Measurements from ENCODE around the gene FTO.
"Not testable (repeated sequence)": the region's sequence is repeated elsewhere in the genome, so short reads cannot be mapped to it uniquely, and the experiment has no call there.

The FTO gene

GRCh38 chr16:54178478-54178976, 474.6 kb downstream of the FTO start:
- Histone ChIP-seq H3K36me3 (ENCODE audit: insufficient read depth, low read length) (no peaks in the 10 kb centered on the region), H3K4me1 (ENCODE audit: insufficient read depth, low read length) (peaks cover 14% of the 10 kb centered on the region), H3K9ac (ENCODE audit: low read depth, low read length) (no peak overlapping the region), H3K9me3 (ENCODE audit: control insufficient read depth, insufficient read depth, low read length) (no peaks in the 10 kb centered on the region)

GRCh38 chr16:54180421-54181359, 476.7 kb downstream of the FTO start:
- H3K9me3 ChIP-seq (ENCODE audit: control insufficient read depth, insufficient read depth, low read length) = no peaks in the 10 kb centered on the region
- H3K36me3 ChIP-seq (ENCODE audit: insufficient read depth, low read length) = no peaks in the 10 kb centered on the region
- peaks cover 4% of the 10 kb centered on the region for H3K4me1 ChIP-seq (ENCODE audit: insufficient read depth, low read length)
- no peak overlapping the region for H3K9ac ChIP-seq (ENCODE audit: low read depth, low read length)

- H3K4me1 ChIP-seq (ENCODE audit: insufficient read depth, low read length); H3K9me3 ChIP-seq (ENCODE audit: control insufficient read depth, insufficient read depth, low read length); H3K36me3 ChIP-seq (ENCODE audit: insufficient read depth, low read length); H3K9ac ChIP-seq (ENCODE audit: low read depth, low read length): not testable (repeated sequence)
These were observed 477.9 kb downstream of the FTO start for GRCh38 chr16:54181683-54182329.

GRCh38 chr16:54185045-54185444, 481.1 kb downstream of the FTO start:
- H3K9me3 ChIP-seq (ENCODE audit: control insufficient read depth, insufficient read depth, low read length) = no peaks in the 10 kb centered on the region
- no peak overlapping the region for H3K9ac ChIP-seq (ENCODE audit: low read depth, low read length)
- no peaks in the 10 kb centered on the region for H3K36me3 ChIP-seq (ENCODE audit: insufficient read depth, low read length)
- no peaks in the 10 kb centered on the region for H3K4me1 ChIP-seq (ENCODE audit: insufficient read depth, low read length)

- Histone ChIP-seq H3K9me3 (ENCODE audit: control insufficient read depth, insufficient read depth, low read length) (peaks cover 3% of the 10 kb centered on the region; the same call in 1 of the 2 replicates), H3K36me3 (ENCODE audit: insufficient read depth, low read length) (no peaks in the 10 kb centered on the region), H3K9ac (ENCODE audit: low read depth, low read length) (no peak overlapping the region), H3K4me1 (ENCODE audit: insufficient read depth, low read length) (no peaks in the 10 kb centered on the region)
These were observed 487.2 kb downstream of the FTO start for GRCh38 chr16:54191163-54191562.

- Histone ChIP-seq H3K4me1 (ENCODE audit: insufficient read depth, low read length) (no peaks in the 10 kb centered on the region), H3K9ac (ENCODE audit: low read depth, low read length) (no peak overlapping the region), H3K9me3 (ENCODE audit: control insufficient read depth, insufficient read depth, low read length) (peaks cover 3% of the 10 kb centered on the region; the same call in 1 of the 2 replicates), H3K36me3 (ENCODE audit: insufficient read depth, low read length) (no peaks in the 10 kb centered on the region)
These were observed 487.6 kb downstream of the FTO start for GRCh38 chr16:54191592-54191991.

- Histone ChIP-seq H3K36me3 (ENCODE audit: insufficient read depth, low read length) (no peaks in the 10 kb centered on the region), H3K4me1 (ENCODE audit: insufficient read depth, low read length) (no peaks in the 10 kb centered on the region), H3K9me3 (ENCODE audit: control insufficient read depth, insufficient read depth, low read length) (peaks cover 3% of the 10 kb centered on the region; the same call in 1 of the 2 replicates), H3K9ac (ENCODE audit: low read depth, low read length) (peak overlapping the region; percentile 48; the same call in 1 of the 2 replicates)
These were observed 489.2 kb downstream of the FTO start for GRCh38 chr16:54193013-54193664.

- Histone ChIP-seq H3K9ac (ENCODE audit: low read depth, low read length) (peak overlapping the region; percentile 48; the same call in 1 of the 2 replicates), H3K36me3 (ENCODE audit: insufficient read depth, low read length) (no peaks in the 10 kb centered on the region), H3K9me3 (ENCODE audit: control insufficient read depth, insufficient read depth, low read length) (peaks cover 3% of the 10 kb centered on the region; the same call in 1 of the 2 replicates), H3K4me1 (ENCODE audit: insufficient read depth, low read length) (no peaks in the 10 kb centered on the region)
These were observed 489.8 kb downstream of the FTO start for GRCh38 chr16:54193665-54194333.

- peak overlapping the region; percentile 48; the same call in 1 of the 2 replicates for H3K9ac ChIP-seq (ENCODE audit: low read depth, low read length)
- peaks cover 3% of the 10 kb centered on the region; the same call in 1 of the 2 replicates for H3K9me3 ChIP-seq (ENCODE audit: control insufficient read depth, insufficient read depth, low read length)
- H3K36me3 ChIP-seq (ENCODE audit: insufficient read depth, low read length) = no peaks in the 10 kb centered on the region
- H3K4me1 ChIP-seq (ENCODE audit: insufficient read depth, low read length) = no peaks in the 10 kb centered on the region
These were observed 490.4 kb downstream of the FTO start for GRCh38 chr16:54194334-54194743.

- no peaks in the 10 kb centered on the region for H3K4me1 ChIP-seq (ENCODE audit: insufficient read depth, low read length)
- H3K9me3 ChIP-seq (ENCODE audit: control insufficient read depth, insufficient read depth, low read length) = no peaks in the 10 kb centered on the region
- no peaks in the 10 kb centered on the region for H3K36me3 ChIP-seq (ENCODE audit: insufficient read depth, low read length)
- H3K9ac ChIP-seq (ENCODE audit: low read depth, low read length) = no peak overlapping the region
These were observed 493.8 kb downstream of the FTO start for GRCh38 chr16:54197758-54198157.

- no peaks in the 10 kb centered on the region for H3K36me3 ChIP-seq (ENCODE audit: insufficient read depth, low read length)
- H3K9me3 ChIP-seq (ENCODE audit: control insufficient read depth, insufficient read depth, low read length) = no peaks in the 10 kb centered on the region
- H3K9ac ChIP-seq (ENCODE audit: low read depth, low read length) = no peak overlapping the region
- H3K4me1 ChIP-seq (ENCODE audit: insufficient read depth, low read length) = no peaks in the 10 kb centered on the region
These were observed 495.7 kb downstream of the FTO start for GRCh38 chr16:54199487-54200160.

- H3K4me1 ChIP-seq (ENCODE audit: insufficient read depth, low read length) = no peaks in the 10 kb centered on the region
- H3K9me3 ChIP-seq (ENCODE audit: control insufficient read depth, insufficient read depth, low read length) = no peaks in the 10 kb centered on the region
- no peak overlapping the region for H3K9ac ChIP-seq (ENCODE audit: low read depth, low read length)
- H3K36me3 ChIP-seq (ENCODE audit: insufficient read depth, low read length) = no peaks in the 10 kb centered on the region
These were observed 496.2 kb downstream of the FTO start for GRCh38 chr16:54200161-54200534.

- Histone ChIP-seq H3K9me3 (ENCODE audit: control insufficient read depth, insufficient read depth, low read length) (no peaks in the 10 kb centered on the region), H3K36me3 (ENCODE audit: insufficient read depth, low read length) (no peaks in the 10 kb centered on the region), H3K9ac (ENCODE audit: low read depth, low read length) (no peak overlapping the region), H3K4me1 (ENCODE audit: insufficient read depth, low read length) (no peaks in the 10 kb centered on the region)
These were observed 496.8 kb downstream of the FTO start for GRCh38 chr16:54200720-54201119.
